ENCODE data around the gene CALN1.

Gene CALN1

GRCh38 chr7:72317341-72317740, 94.8 kb downstream of the CALN1 start:
- Mint-ChIP-seq H3K4me3 (no peak overlapping the region), H3K9me3 (peaks cover 8% of the 10 kb centered on the region), H3K4me1 (no peaks in the 10 kb centered on the region), H3K27me3 (no peaks in the 10 kb centered on the region), H3K36me3 (no peaks in the 10 kb centered on the region), H3K27ac (no peak overlapping the region)
- ATAC-seq, result no peak

GRCh38 chr7:72316148-72316547, 96.0 kb downstream of the CALN1 start:
- no peaks in the 10 kb centered on the region for H3K4me1 Mint-ChIP-seq

DNA sequence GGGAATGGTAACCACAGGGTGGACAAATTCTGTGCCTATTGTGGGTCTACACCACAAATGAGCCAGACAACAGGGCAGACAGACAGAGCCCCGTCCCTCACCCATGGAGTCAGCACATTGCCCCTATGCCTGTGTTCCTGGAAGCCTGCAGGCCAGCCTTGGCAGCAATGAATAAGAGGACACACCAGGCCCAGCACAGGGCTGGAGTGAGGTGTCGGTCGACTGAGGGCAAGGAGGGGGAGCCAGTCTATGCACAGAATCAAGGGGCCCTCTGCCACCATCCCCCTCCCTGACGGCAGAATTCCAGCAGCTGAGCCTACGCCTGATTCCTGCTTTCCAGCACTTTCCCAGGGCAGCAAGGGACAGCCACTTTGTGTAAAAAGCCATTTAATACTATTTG, 98.2 kb downstream of the CALN1 start:
- no peaks in the 10 kb centered on the region for H3K27me3 Mint-ChIP-seq
- no peak overlapping the region for H3K4me3 Mint-ChIP-seq
- H3K4me1 Mint-ChIP-seq, result no peaks in the 10 kb centered on the region

More at GRCh38 chr7:72316148-72316547, 96.0 kb downstream of the CALN1 start:
- Mint-ChIP-seq H3K9me3 (peaks cover 8% of the 10 kb centered on the region), H3K36me3 (no peaks in the 10 kb centered on the region), H3K27me3 (no peaks in the 10 kb centered on the region), H3K4me3 (no peak overlapping the region), H3K27ac (no peak overlapping the region)
- ATAC-seq, result no peak

GRCh38 chr7:72310301-72310700, 101.8 kb downstream of the CALN1 start:
- Mint-ChIP-seq H3K36me3 (no peaks in the 10 kb centered on the region), H3K27ac (no peak overlapping the region), H3K9me3 (no peaks in the 10 kb centered on the region), H3K27me3 (no peaks in the 10 kb centered on the region), H3K4me3 (no peak overlapping the region), H3K4me1 (no peaks in the 10 kb centered on the region)
- no peak for ATAC-seq

More for the DNA sequence above, 98.2 kb downstream of the CALN1 start:
- Mint-ChIP-seq H3K9me3 (peaks cover 4% of the 10 kb centered on the region), H3K27ac (no peak overlapping the region), H3K36me3 (no peaks in the 10 kb centered on the region)
- no peak for ATAC-seq

DNA sequence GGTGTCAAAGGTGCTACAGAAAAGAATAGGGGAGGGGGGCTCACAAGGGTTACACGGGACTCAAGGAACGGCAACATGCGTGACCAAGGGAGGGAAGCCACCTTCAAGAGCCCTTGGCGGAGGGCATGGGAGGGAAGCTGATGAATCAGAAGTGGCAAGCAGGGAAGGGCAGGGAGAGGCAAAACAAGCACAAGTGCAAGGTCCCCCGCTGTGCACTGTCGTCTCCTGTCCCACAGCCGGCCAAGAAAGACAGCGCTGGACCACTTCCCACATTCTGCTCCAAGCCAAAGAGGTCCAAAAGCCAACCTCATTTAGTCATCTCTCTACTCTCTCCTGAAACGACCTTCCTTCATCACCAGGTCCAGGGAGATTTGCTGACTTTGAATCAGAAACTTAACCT, 102.7 kb downstream of the CALN1 start:
- H3K27ac Mint-ChIP-seq, result no peak overlapping the region
- H3K4me1 Mint-ChIP-seq, result no peaks in the 10 kb centered on the region
- ATAC-seq, result no peak
- H3K27me3 Mint-ChIP-seq, result no peaks in the 10 kb centered on the region
- H3K36me3 Mint-ChIP-seq, result no peaks in the 10 kb centered on the region
- H3K4me3 Mint-ChIP-seq, result no peak overlapping the region
- H3K9me3 Mint-ChIP-seq, result no peaks in the 10 kb centered on the region

GRCh38 chr7:72308986-72309385, 103.2 kb downstream of the CALN1 start:
- H3K4me3 Mint-ChIP-seq, result no peak overlapping the region

GRCh38 chr7:72307566-72307965, 104.6 kb downstream of the CALN1 start:
- H3K27me3 Mint-ChIP-seq, result no peaks in the 10 kb centered on the region
- H3K36me3 Mint-ChIP-seq, result no peaks in the 10 kb centered on the region
- no peak for ATAC-seq
- H3K4me3 Mint-ChIP-seq, result no peak overlapping the region
- H3K27ac Mint-ChIP-seq, result no peak overlapping the region
- no peaks in the 10 kb centered on the region for H3K9me3 Mint-ChIP-seq
- no peaks in the 10 kb centered on the region for H3K4me1 Mint-ChIP-seq

More at GRCh38 chr7:72308986-72309385, 103.2 kb downstream of the CALN1 start:
- Mint-ChIP-seq H3K36me3 (no peaks in the 10 kb centered on the region), H3K4me1 (no peaks in the 10 kb centered on the region), H3K27me3 (no peaks in the 10 kb centered on the region), H3K9me3 (no peaks in the 10 kb centered on the region), H3K27ac (no peak overlapping the region)
- ATAC-seq, result no peak

DNA sequence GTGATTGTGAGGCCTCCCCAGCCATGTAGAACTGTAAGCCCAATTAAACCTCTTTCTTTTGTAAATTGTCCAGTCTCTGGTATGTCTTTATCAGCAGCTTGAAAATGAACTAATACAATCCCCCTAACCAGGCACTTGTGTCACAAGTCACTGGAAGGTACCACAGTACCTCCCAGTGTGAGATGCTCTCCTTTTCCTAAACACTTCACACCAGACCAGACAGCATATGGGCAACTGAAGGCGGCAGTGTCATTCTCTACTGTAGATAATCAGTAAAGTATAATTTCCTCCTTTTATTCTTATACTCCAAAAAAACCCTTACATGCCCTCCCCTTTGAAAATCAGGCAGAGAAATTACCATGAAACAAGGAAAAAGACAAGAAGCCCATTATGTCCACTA, 113.2 kb downstream of the CALN1 start:
- Mint-ChIP-seq H3K9me3 (peaks cover 2% of the 10 kb centered on the region), H3K4me1 (no peaks in the 10 kb centered on the region), H3K27me3 (no peaks in the 10 kb centered on the region), H3K4me3 (no peak overlapping the region), H3K36me3 (no peaks in the 10 kb centered on the region), H3K27ac (no peak overlapping the region)
- no peak for ATAC-seq

DNA sequence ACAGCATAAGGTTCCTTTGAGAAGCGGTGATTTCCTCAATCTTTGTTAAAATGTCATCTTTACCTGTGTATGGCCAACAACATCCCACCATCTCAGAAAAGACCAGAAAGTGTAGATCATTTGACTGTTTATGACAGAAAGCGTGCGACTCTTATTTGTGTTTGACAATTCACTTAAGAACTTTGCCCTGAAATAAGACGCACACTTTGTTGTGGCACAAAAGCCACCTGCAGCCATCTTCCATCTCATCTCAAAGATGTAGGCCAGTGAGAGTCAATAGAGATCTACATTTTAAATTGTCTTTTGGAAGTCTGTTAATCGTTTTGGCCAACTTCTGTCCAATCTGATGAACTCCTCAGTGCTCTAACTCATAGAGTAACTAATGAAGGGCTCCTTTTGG, 114.0 kb downstream of the CALN1 start:
- Mint-ChIP-seq H3K9me3 (peaks cover 2% of the 10 kb centered on the region), H3K27ac (no peak overlapping the region), H3K4me3 (no peak overlapping the region), H3K36me3 (no peaks in the 10 kb centered on the region), H3K27me3 (no peaks in the 10 kb centered on the region), H3K4me1 (no peaks in the 10 kb centered on the region)
- ATAC-seq, result no peak

DNA sequence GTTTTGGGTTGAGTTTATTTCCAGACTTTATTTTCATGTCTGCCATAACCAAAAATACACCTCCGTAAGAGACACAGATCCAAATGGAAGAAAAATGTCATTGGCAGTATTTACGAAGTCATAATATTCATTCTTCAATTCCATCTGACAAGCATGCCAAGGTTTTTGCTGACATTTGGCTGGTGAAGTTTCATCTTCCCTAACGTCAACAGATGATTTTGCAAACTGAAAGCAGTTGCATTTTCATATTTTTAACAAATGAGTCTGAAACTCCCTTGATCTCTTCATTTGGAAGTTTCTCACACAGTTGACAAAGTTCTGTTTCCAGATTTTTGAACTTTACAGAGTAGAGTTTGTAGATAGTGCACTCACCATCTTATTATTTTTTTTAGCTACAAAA, 114.5 kb downstream of the CALN1 start:
- no peaks in the 10 kb centered on the region for H3K4me1 Mint-ChIP-seq
- H3K27ac Mint-ChIP-seq, result no peak overlapping the region
- no peaks in the 10 kb centered on the region for H3K27me3 Mint-ChIP-seq

GRCh38 chr7:72292794-72293193, 119.3 kb downstream of the CALN1 start:
- Mint-ChIP-seq H3K27me3 (no peaks in the 10 kb centered on the region), H3K4me3 (no peak overlapping the region)
- ATAC-seq, result no peak

More for the DNA sequence above, 114.5 kb downstream of the CALN1 start:
- H3K9me3 Mint-ChIP-seq, result peaks cover 2% of the 10 kb centered on the region
- no peaks in the 10 kb centered on the region for H3K36me3 Mint-ChIP-seq
- no peak overlapping the region for H3K4me3 Mint-ChIP-seq
- no peak for ATAC-seq

GRCh38 chr7:72292118-72292517, 120.0 kb downstream of the CALN1 start:
- H3K9me3 Mint-ChIP-seq, result peaks cover 5% of the 10 kb centered on the region
- H3K36me3 Mint-ChIP-seq, result no peaks in the 10 kb centered on the region
- ATAC-seq, result no peak
- H3K4me1 Mint-ChIP-seq, result no peaks in the 10 kb centered on the region
- no peak overlapping the region for H3K4me3 Mint-ChIP-seq
- H3K27me3 Mint-ChIP-seq, result no peaks in the 10 kb centered on the region
- no peak overlapping the region for H3K27ac Mint-ChIP-seq

More at GRCh38 chr7:72292794-72293193, 119.3 kb downstream of the CALN1 start:
- H3K9me3 Mint-ChIP-seq, result peaks cover 5% of the 10 kb centered on the region
- H3K36me3 Mint-ChIP-seq, result no peaks in the 10 kb centered on the region
- H3K4me1 Mint-ChIP-seq, result no peaks in the 10 kb centered on the region
- H3K27ac Mint-ChIP-seq, result no peak overlapping the region

DNA sequence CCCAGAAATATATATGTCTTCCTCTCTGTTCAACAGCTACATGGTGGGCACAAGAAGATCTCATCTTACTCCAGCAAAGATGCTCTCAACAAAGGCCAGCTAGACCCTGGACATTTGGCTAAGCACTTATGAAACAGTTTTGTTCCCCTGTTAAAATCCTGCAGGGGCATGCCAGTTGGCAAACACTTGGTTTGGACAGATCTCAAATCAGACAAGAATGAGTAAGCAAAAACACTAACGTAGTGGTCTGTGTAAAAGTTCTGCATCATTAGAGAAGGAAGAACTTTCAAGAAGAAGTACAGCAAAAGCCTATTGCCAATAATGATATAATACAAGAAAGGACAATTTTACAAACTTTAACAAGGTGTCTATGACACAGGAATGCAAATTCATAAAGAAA, 125.6 kb downstream of the CALN1 start:
- Mint-ChIP-seq H3K9me3 (peaks cover 10% of the 10 kb centered on the region), H3K27ac (no peak overlapping the region), H3K4me3 (no peak overlapping the region), H3K27me3 (no peaks in the 10 kb centered on the region), H3K36me3 (no peaks in the 10 kb centered on the region), H3K4me1 (no peaks in the 10 kb centered on the region)
- ATAC-seq, result no peak

GRCh38 chr7:72283309-72283708, 128.8 kb downstream of the CALN1 start:
- no peak for ATAC-seq
- H3K4me1 Mint-ChIP-seq, result no peaks in the 10 kb centered on the region
- no peak overlapping the region for H3K4me3 Mint-ChIP-seq
- H3K27me3 Mint-ChIP-seq, result no peaks in the 10 kb centered on the region
- H3K9me3 Mint-ChIP-seq, result peaks cover 13% of the 10 kb centered on the region
- no peak overlapping the region for H3K27ac Mint-ChIP-seq
- no peaks in the 10 kb centered on the region for H3K36me3 Mint-ChIP-seq

DNA sequence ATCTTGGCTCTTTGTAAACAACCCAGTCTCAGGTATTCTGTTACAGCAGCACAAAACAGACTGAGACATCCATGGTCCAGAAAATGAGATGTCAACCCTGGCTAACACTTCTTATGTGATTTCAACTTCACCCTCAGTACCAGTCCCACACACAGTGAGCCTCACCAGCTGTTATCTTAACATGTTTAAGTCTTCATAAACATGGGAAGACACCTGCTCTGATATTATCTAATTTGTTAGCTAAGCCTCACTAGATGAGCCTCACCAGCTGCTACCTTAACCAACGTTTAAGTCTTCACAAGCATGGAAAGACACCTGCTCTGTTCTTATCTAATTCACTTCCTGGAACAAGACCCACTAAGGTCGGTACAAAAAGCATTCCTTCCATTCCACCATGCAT, 130.8 kb downstream of the CALN1 start:
- Mint-ChIP-seq H3K27ac (no peak overlapping the region), H3K4me1 (no peaks in the 10 kb centered on the region), H3K9me3 (peaks cover 20% of the 10 kb centered on the region)

GRCh38 chr7:72279203-72279602, 132.9 kb downstream of the CALN1 start:
- Mint-ChIP-seq H3K36me3 (no peaks in the 10 kb centered on the region), H3K9me3 (peaks cover 24% of the 10 kb centered on the region), H3K4me3 (no peak overlapping the region), H3K4me1 (no peaks in the 10 kb centered on the region), H3K27me3 (no peaks in the 10 kb centered on the region), H3K27ac (no peak overlapping the region)
- no peak for ATAC-seq

More for the DNA sequence above, 130.8 kb downstream of the CALN1 start:
- H3K27me3 Mint-ChIP-seq, result no peaks in the 10 kb centered on the region
- H3K36me3 Mint-ChIP-seq, result no peaks in the 10 kb centered on the region
- no peak overlapping the region for H3K4me3 Mint-ChIP-seq
- no peak for ATAC-seq

DNA sequence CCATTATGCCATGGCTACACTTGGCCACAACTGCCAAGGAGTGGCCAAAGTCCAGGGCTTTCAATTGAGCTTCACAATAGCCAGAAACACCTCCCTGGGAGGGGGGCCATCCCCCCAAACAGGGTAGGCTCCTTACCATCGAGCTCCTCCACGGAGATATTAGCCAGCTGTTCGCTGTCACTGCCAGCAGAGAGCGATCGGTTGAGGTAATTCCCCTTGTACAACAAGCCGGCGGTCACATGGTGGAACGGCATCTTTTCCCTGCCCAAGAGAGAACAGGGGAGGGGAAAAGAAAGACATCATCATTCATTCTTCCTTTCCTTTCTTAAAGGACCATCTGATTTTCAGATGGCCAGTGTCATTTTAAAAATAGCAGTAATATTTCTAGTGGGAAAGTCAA, 133.6 kb downstream of the CALN1 start:
- Mint-ChIP-seq H3K36me3 (no peaks in the 10 kb centered on the region), H3K27me3 (no peaks in the 10 kb centered on the region), H3K4me3 (no peak overlapping the region), H3K9me3 (peaks cover 22% of the 10 kb centered on the region), H3K27ac (no peak overlapping the region), H3K4me1 (no peaks in the 10 kb centered on the region)
- no peak for ATAC-seq
